Measurements from ENCODE around the gene RPP21.

RPP21 gene

GRCh38 chr6:30391240-30391639 lies 46.3 kb downstream of the RPP21 start:
- Mint-ChIP-seq H3K27ac (no peak overlapping the region), H3K4me3 (no peak overlapping the region), H3K36me3 (ENCODE audit: low read depth) (no peaks in the 10 kb centered on the region), H3K27me3 (peaks cover 74% of the 10 kb centered on the region), H3K4me1 (ENCODE audit: low read depth) (peaks cover 2% of the 10 kb centered on the region), H3K9me3 (no peaks in the 10 kb centered on the region)
- DNase-seq: no peak

- DNase-seq: no peak
- Mint-ChIP-seq H3K9me3 (no peaks in the 10 kb centered on the region), H3K27ac (no peak overlapping the region), H3K27me3 (peaks cover 65% of the 10 kb centered on the region), H3K4me3 (no peak overlapping the region), H3K4me1 (ENCODE audit: low read depth) (peaks cover 2% of the 10 kb centered on the region), H3K36me3 (ENCODE audit: low read depth) (no peaks in the 10 kb centered on the region)
Measured at GRCh38 chr6:30394139-30394538, 49.2 kb downstream of the RPP21 start.
